ENCODE results near the gene ABCB4.

GRCh38 chr7:87459941-87460340 is 15.5 kb downstream of the ABCB4 start:
- TF ChIP-seq, protein P1, sequence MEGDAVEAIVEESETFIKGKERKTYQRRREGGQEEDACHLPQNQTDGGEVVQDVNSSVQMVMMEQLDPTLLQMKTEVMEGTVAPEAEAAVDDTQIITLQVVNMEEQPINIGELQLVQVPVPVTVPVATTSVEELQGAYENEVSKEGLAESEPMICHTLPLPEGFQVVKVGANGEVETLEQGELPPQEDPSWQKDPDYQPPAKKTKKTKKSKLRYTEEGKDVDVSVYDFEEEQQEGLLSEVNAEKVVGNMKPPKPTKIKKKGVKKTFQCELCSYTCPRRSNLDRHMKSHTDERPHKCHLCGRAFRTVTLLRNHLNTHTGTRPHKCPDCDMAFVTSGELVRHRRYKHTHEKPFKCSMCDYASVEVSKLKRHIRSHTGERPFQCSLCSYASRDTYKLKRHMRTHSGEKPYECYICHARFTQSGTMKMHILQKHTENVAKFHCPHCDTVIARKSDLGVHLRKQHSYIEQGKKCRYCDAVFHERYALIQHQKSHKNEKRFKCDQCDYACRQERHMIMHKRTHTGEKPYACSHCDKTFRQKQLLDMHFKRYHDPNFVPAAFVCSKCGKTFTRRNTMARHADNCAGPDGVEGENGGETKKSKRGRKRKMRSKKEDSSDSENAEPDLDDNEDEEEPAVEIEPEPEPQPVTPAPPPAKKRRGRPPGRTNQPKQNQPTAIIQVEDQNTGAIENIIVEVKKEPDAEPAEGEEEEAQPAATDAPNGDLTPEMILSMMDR (IDR thresholded peaks at IDR 0.05; ENCODE audit: insufficient read depth, low read depth, low read length), result no peak
- TF ChIP-seq EZH2 (IDR thresholded peaks at IDR 0.05; ENCODE audit: insufficient read depth, low read length), result no peak
